Neural cell (in vitro differentiated cells): ENCODE results near the gene RAB3B. TPM values are rescaled to one million over a fixed set of nuclear protein-coding genes. Genes with fewer than 3 reads are reported as not detected.
"Not testable (repeated sequence)": the region's sequence is repeated elsewhere in the genome, so short reads cannot be mapped to it uniquely, and the experiment has no call there.

Experiments
- H2AFZ ChIP-seq: fragments of 200-600, 300-800 bp; sonication (generic), shearing (Covaris generic); 2 replicates; pipeline ENCODE4 v1.6.0; 2014; ENCODE audit warnings: low read depth, mild to moderate bottlenecking, antibody characterized with exemption, low read length, moderate library complexity
- H3F3A ChIP-seq: fragments of 200-600 bp; shearing (Covaris generic); 2 replicates; pipeline ENCODE4 v1.6.1; 2016; ENCODE audit warnings: mild to moderate bottlenecking, moderate library complexity, mixed read lengths, antibody characterized with exemption, low read length; ENCODE audit not compliant: insufficient read depth, poor library complexity, severe bottlenecking
- H3K27ac ChIP-seq: fragments of 200-600, 300-800 bp; sonication (generic), shearing (Covaris generic); 2 replicates; pipeline ENCODE4 v1.5.1; 2014; ENCODE audit warnings: mild to moderate bottlenecking, low read length, moderate library complexity
- H3K27me3 ChIP-seq: fragments of 300-800, 200-600 bp; sonication (generic), shearing (Covaris generic); 2 replicates; pipeline ENCODE4 v1.6.0; 2014; ENCODE audit warnings: mild to moderate bottlenecking, low read depth, low read length, moderate library complexity; ENCODE audit not compliant: insufficient read depth
- H3K36me3 ChIP-seq: fragments of 300-800, 200-600 bp; sonication (generic), shearing (Covaris generic); 2 replicates; pipeline ENCODE4 v1.5.1; 2014; ENCODE audit warnings: mild to moderate bottlenecking, antibody characterized with exemption, low read length, moderate library complexity; ENCODE audit not compliant: insufficient read depth
- H3K4me2 ChIP-seq: fragments of 300-800, 200-600 bp; sonication (generic), shearing (Covaris generic); 2 replicates; pipeline ENCODE4 v1.6.0; 2014; ENCODE audit warnings: mild to moderate bottlenecking, low read length
- H3K4me3 ChIP-seq: fragments of 300-800, 200-600 bp; sonication (generic), shearing (Covaris generic); 2 replicates; pipeline ENCODE4 v1.5.1; 2014; ENCODE audit warnings: mild to moderate bottlenecking, low read length, moderate library complexity
- H3K79me2 ChIP-seq: fragments of 200-600 bp; shearing (Covaris generic); replicated peaks from 2 replicates; pipeline ENCODE4 v1.6.0; 2014; ENCODE audit warnings: mild to moderate bottlenecking, low read length, moderate library complexity; ENCODE audit not compliant: insufficient read depth
- H3K9ac ChIP-seq: fragments of 300-800, 200-600 bp; sonication (generic), shearing (Covaris generic); 2 replicates; pipeline ENCODE4 v1.6.1; 2016; ENCODE audit warnings: mild to moderate bottlenecking, low read length, mixed read lengths
- H3K9me2 ChIP-seq: fragments of 200-600 bp; shearing (Covaris generic); 2 replicates; pipeline ENCODE4 v1.6.1; 2016; ENCODE audit warnings: mild to moderate bottlenecking, low read length, mixed read lengths; ENCODE audit not compliant: insufficient read depth
- H3K9me3 ChIP-seq: fragments of 200-600, 300-800 bp; sonication (generic), shearing (Covaris generic); 2 replicates; pipeline ENCODE4 v1.6.1; 2016; ENCODE audit warnings: mild to moderate bottlenecking, mixed run types, low read length, moderate library complexity, mixed read lengths
- H4K20me1 ChIP-seq: fragments of 200-600 bp; shearing (Covaris generic); 2 replicates; pipeline ENCODE4 v1.6.1; 2016; ENCODE audit warnings: mild to moderate bottlenecking, mixed run types; ENCODE audit not compliant: insufficient read depth
- CTCF ChIP-seq: fragments of 450-650 bp; IDR thresholded peaks from 2 replicates; pipeline ENCODE4 v1.5.1; 2014; ENCODE audit warnings: antibody characterized with exemption, mild to moderate bottlenecking, moderate library complexity; ENCODE audit not compliant: poor library complexity, severe bottlenecking
- EP300 ChIP-seq: fragments of 450-650 bp; conservative IDR thresholded peaks from 2 replicates; pipeline ENCODE4 v1.6.1; 2014; ENCODE audit warnings: antibody characterized with exemption, mild to moderate bottlenecking, moderate library complexity; ENCODE audit not compliant: poor library complexity, severe bottlenecking
- EZH2 ChIP-seq: fragments of 200-600, 300-800 bp; shearing (Covaris generic), sonication (generic); IDR thresholded peaks from 2 replicates; pipeline ENCODE4 v1.6.1; 2014; ENCODE audit warnings: antibody characterized with exemption, low read length, borderline replicate concordance, mild to moderate bottlenecking; ENCODE audit not compliant: insufficient read depth, poor library complexity, severe bottlenecking
- MXI1 ChIP-seq: fragments of 450-650 bp; conservative IDR thresholded peaks from 2 replicates; pipeline ENCODE4 v1.6.1; 2014; ENCODE audit warnings: antibody characterized with exemption, mild to moderate bottlenecking; ENCODE audit not compliant: poor library complexity, severe bottlenecking
- RAD21 ChIP-seq: fragments of 450-650 bp; conservative IDR thresholded peaks from 2 replicates; pipeline ENCODE4 v1.6.1; 2014; ENCODE audit warnings: antibody characterized with exemption, mild to moderate bottlenecking, moderate library complexity
- SMC3 ChIP-seq: fragments of 450-650 bp; conservative IDR thresholded peaks from 2 replicates; pipeline ENCODE4 v1.6.1; 2014; ENCODE audit warnings: antibody characterized with exemption, mild to moderate bottlenecking, moderate library complexity; ENCODE audit not compliant: poor library complexity
- polyA plus RNA-seq: library from polyadenylated mRNA; depleted of rRNA; stranded (reverse); fragments of >200 nt; gene quantifications from 2 replicates; pipeline ENCODE4 v1.2.3, GENCODE V29; 2014

Gene RAB3B
- polyA plus RNA-seq, 1 donor from 2014 or later = 15.0 TPM

DNA sequence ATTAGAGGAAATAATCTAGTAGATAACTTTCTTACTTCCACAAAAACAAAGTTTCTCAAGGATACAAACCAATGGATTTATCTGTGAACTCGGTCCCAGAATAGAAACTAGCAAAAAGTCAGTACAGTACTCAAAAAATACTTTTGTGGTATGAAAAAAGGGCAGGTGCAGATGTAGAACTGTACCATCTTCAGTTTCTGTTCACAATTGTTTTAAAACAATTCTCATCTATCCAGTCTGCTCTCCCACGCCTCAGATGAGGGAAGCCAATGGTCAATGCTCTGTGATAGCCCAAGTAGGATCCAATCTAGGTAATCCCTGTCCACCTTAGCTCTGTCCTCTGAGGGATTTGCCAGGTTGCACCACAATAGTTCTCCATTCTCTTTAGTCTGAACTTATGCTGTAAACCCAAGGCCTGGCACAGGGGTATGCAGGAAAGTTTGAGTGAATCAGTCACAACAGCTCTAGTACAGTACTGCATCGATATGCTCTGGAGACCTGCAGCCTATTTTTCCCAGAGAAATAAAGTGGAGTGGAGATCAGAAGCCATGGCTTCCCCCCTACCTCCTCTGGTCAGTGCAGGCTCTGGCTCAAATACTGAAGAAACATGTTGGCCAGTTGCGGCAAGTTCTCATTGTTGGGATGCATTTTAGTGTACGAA, 41.8 kb upstream of the RAB3B start:
- H3K4me2 ChIP-seq = peak overlapping the region; percentile 71
- H3K9ac ChIP-seq = peak overlapping the region; percentile 76
- H3K9me2 ChIP-seq = no peaks in the 10 kb centered on the region
- no peaks in the 10 kb centered on the region for H3K9me3 ChIP-seq
- H4K20me1 ChIP-seq = no peaks in the 10 kb centered on the region
- peak overlapping the region; percentile 97 for H3K27ac ChIP-seq
- peaks cover 21% of the 10 kb centered on the region for H3K79me2 ChIP-seq
- no peaks in the 10 kb centered on the region for H3K27me3 ChIP-seq
- no peak overlapping the region for H2AFZ ChIP-seq
- peak overlapping the region; percentile 94 for H3K4me3 ChIP-seq
- TF ChIP-seq SMC3 (no peak), CTCF (no peak), RAD21 (no peak), MXI1 (no peak), EP300 (no peak), EZH2 (no peak)
- no peaks in the 10 kb centered on the region for H3K36me3 ChIP-seq
- no peaks in the 10 kb centered on the region for H3F3A ChIP-seq

- not testable (repeated sequence) for H3K36me3 ChIP-seq, H2AFZ ChIP-seq, H3K27ac ChIP-seq, H3K4me2 ChIP-seq, H3K9me3 ChIP-seq, H3K9ac ChIP-seq, H3K9me2 ChIP-seq, H3K4me3 ChIP-seq, H3F3A ChIP-seq, H4K20me1 ChIP-seq, H3K27me3 ChIP-seq
- peaks cover 18% of the 10 kb centered on the region for H3K79me2 ChIP-seq
Measured at GRCh38 chr1:52028839-52029238, 38.3 kb upstream of the RAB3B start.

GRCh38 chr1:52028328-52028727, 37.8 kb upstream of the RAB3B start:
- Histone ChIP-seq H3K79me2 (peaks cover 18% of the 10 kb centered on the region), H4K20me1 (no peaks in the 10 kb centered on the region), H3K9me2 (no peaks in the 10 kb centered on the region), H3K9me3 (no peaks in the 10 kb centered on the region), H3F3A (no peaks in the 10 kb centered on the region), H3K4me2 (no peak overlapping the region), H3K27ac (no peak overlapping the region), H2AFZ (no peak overlapping the region), H3K36me3 (no peaks in the 10 kb centered on the region), H3K4me3 (no peak overlapping the region), H3K9ac (no peak overlapping the region), H3K27me3 (no peaks in the 10 kb centered on the region)
- no peak for TF ChIP-seq CTCF
- no peak for TF ChIP-seq EZH2
